Central memory CD8-positive, alpha-beta T cell (primary cell): ENCODE results near the gene LTBR.
A peak's percentile ranks its signal among the peaks of the same experiment; 100 is the strongest.
"Not testable (repeated sequence)": the region's sequence is repeated elsewhere in the genome, so short reads cannot be mapped to it uniquely, and the experiment has no call there.

Experiments used
- ATAC-seq: fragments of 150-1000 bp; cut with Tn5 transposase; replicated peaks from 2 replicates; pipeline ENCODE4 v1.10.0; 2022; ENCODE audit warnings: mild to moderate bottlenecking, moderate FRiP score, moderate number of reproducible peaks; ENCODE audit not compliant: poor library complexity, severe bottlenecking; ENCODE audit errors: extremely low read depth
- DNase-seq, 2 donors: peaks; one replicate each; pipeline ENCODE4 v3.0.0; 2021; ENCODE audit warnings: low spot score in 2 of 2
- H3K27ac Mint-ChIP-seq: one replicate; pipeline ENCODE4 v1.8.0; 2022; ENCODE audit warnings: low read depth, mild to moderate bottlenecking, moderate library complexity, mixed read lengths
- H3K27me3 Mint-ChIP-seq: one replicate; pipeline ENCODE4 v1.8.0; 2022; ENCODE audit warnings: mixed read lengths
- H3K36me3 Mint-ChIP-seq: one replicate; pipeline ENCODE4 v1.8.0; 2022; ENCODE audit warnings: mild to moderate bottlenecking, moderate library complexity, mixed read lengths; ENCODE audit not compliant: insufficient read depth
- H3K4me1 Mint-ChIP-seq: one replicate; pipeline ENCODE4 v1.8.0; 2022; ENCODE audit warnings: mixed read lengths
- H3K4me3 Mint-ChIP-seq: one replicate; pipeline ENCODE4 v1.8.0; 2022; ENCODE audit warnings: mild to moderate bottlenecking, moderate library complexity, mixed read lengths
- H3K9me3 Mint-ChIP-seq: one replicate; pipeline ENCODE4 v1.8.0; 2022; ENCODE audit warnings: mixed read lengths

LTBR gene

GRCh38 chr12:6418796-6419195 lies 34.8 kb downstream of the LTBR start:
- H3K4me3 Mint-ChIP-seq, result no peak overlapping the region
- peaks cover 6% of the 10 kb centered on the region for H3K27me3 Mint-ChIP-seq
- no peak overlapping the region for H3K27ac Mint-ChIP-seq
- DNase-seq (no peak), ATAC-seq (no peak)
- H3K4me1 Mint-ChIP-seq, result peaks cover 6% of the 10 kb centered on the region
- H3K36me3 Mint-ChIP-seq, result no peaks in the 10 kb centered on the region
- H3K9me3 Mint-ChIP-seq, result no peaks in the 10 kb centered on the region

GRCh38 chr12:6420364-6420763 lies 36.4 kb downstream of the LTBR start:
- ATAC-seq (no peak), DNase-seq (no peak)
- Mint-ChIP-seq H3K4me1 (peaks cover 9% of the 10 kb centered on the region), H3K27me3 (peaks cover 6% of the 10 kb centered on the region), H3K9me3 (no peaks in the 10 kb centered on the region), H3K36me3 (no peaks in the 10 kb centered on the region), H3K27ac (no peak overlapping the region), H3K4me3 (no peak overlapping the region)

GRCh38 chr12:6423267-6424007 lies 39.5 kb downstream of the LTBR start:
- ATAC-seq (peak; percentile 61), DNase-seq (peak; percentile 62 to 71)
- peak overlapping the region; percentile 25 for H3K27ac Mint-ChIP-seq
- no peak overlapping the region for H3K4me3 Mint-ChIP-seq
- peaks cover 31% of the 10 kb centered on the region for H3K4me1 Mint-ChIP-seq
- no peaks in the 10 kb centered on the region for H3K27me3 Mint-ChIP-seq
- peaks cover 8% of the 10 kb centered on the region for H3K36me3 Mint-ChIP-seq
- H3K9me3 Mint-ChIP-seq, result no peaks in the 10 kb centered on the region

- no peak overlapping the region for H3K4me3 Mint-ChIP-seq
- H3K9me3 Mint-ChIP-seq, result no peaks in the 10 kb centered on the region
- H3K4me1 Mint-ChIP-seq, result peaks cover 31% of the 10 kb centered on the region
- H3K27me3 Mint-ChIP-seq, result no peaks in the 10 kb centered on the region
- peaks cover 8% of the 10 kb centered on the region for H3K36me3 Mint-ChIP-seq
- DNase-seq (no peak), ATAC-seq (no peak)
- peak overlapping the region; percentile 25 for H3K27ac Mint-ChIP-seq
Measured at GRCh38 chr12:6424008-6424347, 40.0 kb downstream of the LTBR start.

GRCh38 chr12:6424866-6425265 lies 40.9 kb downstream of the LTBR start:
- H3K36me3 Mint-ChIP-seq, result peaks cover 11% of the 10 kb centered on the region
- H3K4me3 Mint-ChIP-seq, result no peak overlapping the region
- H3K9me3 Mint-ChIP-seq, result no peaks in the 10 kb centered on the region
- peaks cover 36% of the 10 kb centered on the region for H3K4me1 Mint-ChIP-seq
- ATAC-seq (no peak), DNase-seq (no peak)
- no peaks in the 10 kb centered on the region for H3K27me3 Mint-ChIP-seq
- no peak overlapping the region for H3K27ac Mint-ChIP-seq

- Mint-ChIP-seq H3K4me1 (peaks cover 46% of the 10 kb centered on the region), H3K27me3 (no peaks in the 10 kb centered on the region), H3K36me3 (peaks cover 15% of the 10 kb centered on the region), H3K9me3 (no peaks in the 10 kb centered on the region), H3K4me3 (peak overlapping the region; percentile 76), H3K27ac (peak overlapping the region; percentile 100)
- ATAC-seq (no peak), DNase-seq (no peak)
Measured at GRCh38 chr12:6425590-6426531, 41.9 kb downstream of the LTBR start.

- peak; percentile 88 for ATAC-seq
- Mint-ChIP-seq H3K9me3 (no peaks in the 10 kb centered on the region), H3K27ac (peak overlapping the region; percentile 100), H3K36me3 (peaks cover 15% of the 10 kb centered on the region), H3K4me1 (peaks cover 50% of the 10 kb centered on the region), H3K27me3 (no peaks in the 10 kb centered on the region), H3K4me3 (peak overlapping the region; percentile 76)
- DNase-seq, result peak; percentile 46 to 77
Measured at GRCh38 chr12:6426882-6427671, 43.1 kb downstream of the LTBR start.

GRCh38 chr12:6427796-6428195 lies 43.8 kb downstream of the LTBR start:
- not testable (repeated sequence) for H3K9me3 Mint-ChIP-seq, H3K27me3 Mint-ChIP-seq, H3K4me3 Mint-ChIP-seq, ATAC-seq, DNase-seq
- H3K36me3 Mint-ChIP-seq, result peaks cover 18% of the 10 kb centered on the region
- H3K4me1 Mint-ChIP-seq, result peaks cover 54% of the 10 kb centered on the region
- peak overlapping the region; percentile 100 for H3K27ac Mint-ChIP-seq

GRCh38 chr12:6428326-6428725 lies 44.4 kb downstream of the LTBR start:
- H3K9me3 Mint-ChIP-seq, result no peaks in the 10 kb centered on the region
- ATAC-seq (no peak), DNase-seq (no peak)
- H3K27ac Mint-ChIP-seq, result peak overlapping the region; percentile 100
- peaks cover 57% of the 10 kb centered on the region for H3K4me1 Mint-ChIP-seq
- no peaks in the 10 kb centered on the region for H3K27me3 Mint-ChIP-seq
- no peak overlapping the region for H3K4me3 Mint-ChIP-seq
- peaks cover 18% of the 10 kb centered on the region for H3K36me3 Mint-ChIP-seq

- no peaks in the 10 kb centered on the region for H3K9me3 Mint-ChIP-seq
- H3K27ac Mint-ChIP-seq, result peak overlapping the region; percentile 85
- H3K36me3 Mint-ChIP-seq, result peaks cover 20% of the 10 kb centered on the region
- no peak for DNase-seq
- peak overlapping the region; percentile 64 for H3K4me3 Mint-ChIP-seq
- peaks cover 66% of the 10 kb centered on the region for H3K4me1 Mint-ChIP-seq
- no peaks in the 10 kb centered on the region for H3K27me3 Mint-ChIP-seq
- ATAC-seq, result no peak
Measured at GRCh38 chr12:6430124-6430989, 46.4 kb downstream of the LTBR start.

GRCh38 chr12:6432991-6433390 lies 49.0 kb downstream of the LTBR start:
- peaks cover 12% of the 10 kb centered on the region for H3K36me3 Mint-ChIP-seq
- ATAC-seq (peak; percentile 81), DNase-seq (peak in 1 of 2 donors; percentile 32)
- H3K9me3 Mint-ChIP-seq, result no peaks in the 10 kb centered on the region
- H3K4me3 Mint-ChIP-seq, result peak overlapping the region; percentile 78
- peak overlapping the region; percentile 96 for H3K27ac Mint-ChIP-seq
- no peaks in the 10 kb centered on the region for H3K27me3 Mint-ChIP-seq
- H3K4me1 Mint-ChIP-seq, result peaks cover 44% of the 10 kb centered on the region
